ENCODE data around the gene RFX3. TPM values are rescaled to one million over a fixed set of nuclear protein-coding genes. Genes with fewer than 3 reads are reported as not detected.

The RFX3 gene
- total and polyA plus RNA-seq, 2 of the 13 experiments (the other 11 are each of a cell fraction or from before 2014, with no cell fraction given) = 2.7 to 5.3 TPM

DNA sequence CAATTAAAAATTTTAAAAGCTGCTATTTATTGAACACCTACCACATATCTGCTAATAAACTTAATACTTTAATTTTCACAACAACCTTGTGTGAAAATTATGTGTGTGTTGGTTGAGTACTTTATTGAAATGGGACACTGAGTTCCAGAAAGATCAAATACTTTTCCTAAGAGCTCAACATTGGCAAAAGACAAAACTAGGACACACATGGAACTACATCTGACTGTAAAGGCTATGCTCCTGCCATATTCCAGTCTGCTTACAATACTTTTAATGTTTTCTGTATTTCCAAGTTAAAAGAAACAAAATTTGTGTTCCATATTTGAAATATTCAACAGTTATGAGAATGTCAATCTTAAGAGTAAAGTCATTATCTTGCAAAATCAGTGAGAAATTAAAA lies 111.8 kb downstream of the RFX3 start:
- FAIRE-seq = no peak

DNA sequence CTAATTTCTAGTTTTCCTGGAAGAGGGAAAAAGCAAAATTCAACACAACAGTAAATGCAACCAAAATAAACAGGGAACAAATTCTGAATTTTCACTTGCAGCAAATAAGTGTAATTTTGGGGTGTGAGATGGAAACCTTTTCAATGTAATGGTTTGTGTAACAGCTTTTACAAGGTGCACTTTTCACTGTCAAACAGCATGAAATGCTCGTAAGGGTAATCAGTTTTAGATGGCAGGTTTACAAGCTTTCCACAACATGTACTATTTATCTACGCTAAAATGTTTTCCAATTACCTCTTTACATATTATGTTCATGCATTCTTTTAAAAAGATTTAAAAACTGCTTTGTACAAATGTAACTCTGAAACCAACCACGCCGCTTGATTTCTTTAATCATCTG lies 115.3 kb downstream of the RFX3 start:
- Histone ChIP-seq H3K27me3 (ENCODE audit: control insufficient read depth in 1 of 2, insufficient read depth in 2 of 2, low read length in 2 of 2) (no peaks in the 10 kb centered on the region), H3K27ac (ENCODE audit: extremely low read length, insufficient read depth, low read length) (no peak overlapping the region), H4K20me1 (ENCODE audit: insufficient read depth, low read length) (no peaks in the 10 kb centered on the region), H3K36me3 (replicated peaks in 1 of 2; ENCODE audit: control insufficient read depth in 1 of 2, insufficient read depth in 2 of 2, low read length in 2 of 2) (no peaks in the 10 kb centered on the region), H3K9ac (ENCODE audit: insufficient read depth, low read depth, low read length) (no peak overlapping the region), H3K4me2 (ENCODE audit: low read depth, low read length) (no peak overlapping the region), H3K79me2 (ENCODE audit: insufficient read depth, low read length) (no peaks in the 10 kb centered on the region), H3K4me1 (ENCODE audit: insufficient read depth, low read length) (no peaks in the 10 kb centered on the region), H2AFZ (ENCODE audit: low read length) (no peak overlapping the region), H3K9me3 (ENCODE audit: low read length) (no peaks in the 10 kb centered on the region), H3K4me3 (replicated peaks in 1 of 3; ENCODE audit: insufficient read depth in 1 of 3, low read depth in 2 of 3, low read length in 3 of 3) (no peak overlapping the region)
- TF ChIP-seq ZNF24 (IDR thresholded peaks at IDR 0.05) (no peak), ZNF3 (CRISPR knock-in tag; IDR thresholded peaks at IDR 0.05) (no peak), ZNF326 (CRISPR knock-in tag; IDR thresholded peaks at IDR 0.05; ENCODE audit: borderline replicate concordance) (no peak), CHD2 (IDR thresholded peaks at IDR 0.05; ENCODE audit: low read depth, low read length) (no peak)
- in situ Hi-C loops (cut with HindIII; ENCODE audit: extremely low pct_ligation_motif_present, low pct_unique_long_range_greater_than_20kb) (no loop called here), intact Hi-C loops (cut with micrococcal nuclease; ENCODE audit: unreplicated experiment) (no loop called here)
- WGBS (ENCODE audit: low lambda C conversion rate) = 96% methylated on average over 4 of the region's 4 CpGs
- DNase-seq (ENCODE audit: low spot score) = no peak
- CTCF ChIA-PET (ENCODE audit: low intra/inter-chr PET ratio, low total read pairs) = no interaction called here
- POLR2A ChIA-PET = no interaction called here
- no TSS peak for BruUV-seq (replicated peaks)
- no peak for ATAC-seq
- no peak for FAIRE-seq

More for the DNA sequence above, 111.8 kb downstream of the RFX3 start:
- Histone ChIP-seq H3K4me2 (ENCODE audit: low read depth, low read length) (no peak overlapping the region), H3K27ac (ENCODE audit: extremely low read length, insufficient read depth, low read length) (no peak overlapping the region), H2AFZ (ENCODE audit: low read length) (no peak overlapping the region), H3K36me3 (replicated peaks in 1 of 2; ENCODE audit: control insufficient read depth in 1 of 2, insufficient read depth in 2 of 2, low read length in 2 of 2) (no peaks in the 10 kb centered on the region), H3K27me3 (ENCODE audit: control insufficient read depth in 1 of 2, insufficient read depth in 2 of 2, low read length in 2 of 2) (no peaks in the 10 kb centered on the region), H3K79me2 (ENCODE audit: insufficient read depth, low read length) (no peaks in the 10 kb centered on the region), H3K4me1 (ENCODE audit: insufficient read depth, low read length) (no peaks in the 10 kb centered on the region), H3K9ac (ENCODE audit: insufficient read depth, low read depth, low read length) (no peak overlapping the region), H3K4me3 (replicated peaks in 1 of 3; ENCODE audit: insufficient read depth in 1 of 3, low read depth in 2 of 3, low read length in 3 of 3) (no peak overlapping the region), H4K20me1 (ENCODE audit: insufficient read depth, low read length) (no peaks in the 10 kb centered on the region), H3K9me3 (ENCODE audit: low read length) (no peaks in the 10 kb centered on the region)
- intact Hi-C loops (cut with micrococcal nuclease; ENCODE audit: unreplicated experiment) (no loop called here), in situ Hi-C loops (cut with HindIII; ENCODE audit: extremely low pct_ligation_motif_present, low pct_unique_long_range_greater_than_20kb) (no loop called here)
- CTCF ChIA-PET (ENCODE audit: low intra/inter-chr PET ratio, low total read pairs) = no interaction called here
- no peak for TF ChIP-seq ATF7 (IDR thresholded peaks at IDR 0.05)
- no peak for TF ChIP-seq ATF7 (CRISPR knock-in tag; IDR thresholded peaks at IDR 0.05)
- no peak for TF ChIP-seq ELF4 (CRISPR knock-in tag; IDR thresholded peaks at IDR 0.05; ENCODE audit: borderline replicate concordance)
- no peak for TF ChIP-seq ZNF564 (CRISPR knock-in tag; IDR thresholded peaks at IDR 0.05)
- TF ChIP-seq ZFP36L2 (CRISPR knock-in tag; IDR thresholded peaks at IDR 0.05) = no peak
- TF ChIP-seq ZNF652 (CRISPR knock-in tag; IDR thresholded peaks at IDR 0.05; ENCODE audit: borderline replicate concordance, low read depth) = no peak
- TF ChIP-seq, protein P1, sequence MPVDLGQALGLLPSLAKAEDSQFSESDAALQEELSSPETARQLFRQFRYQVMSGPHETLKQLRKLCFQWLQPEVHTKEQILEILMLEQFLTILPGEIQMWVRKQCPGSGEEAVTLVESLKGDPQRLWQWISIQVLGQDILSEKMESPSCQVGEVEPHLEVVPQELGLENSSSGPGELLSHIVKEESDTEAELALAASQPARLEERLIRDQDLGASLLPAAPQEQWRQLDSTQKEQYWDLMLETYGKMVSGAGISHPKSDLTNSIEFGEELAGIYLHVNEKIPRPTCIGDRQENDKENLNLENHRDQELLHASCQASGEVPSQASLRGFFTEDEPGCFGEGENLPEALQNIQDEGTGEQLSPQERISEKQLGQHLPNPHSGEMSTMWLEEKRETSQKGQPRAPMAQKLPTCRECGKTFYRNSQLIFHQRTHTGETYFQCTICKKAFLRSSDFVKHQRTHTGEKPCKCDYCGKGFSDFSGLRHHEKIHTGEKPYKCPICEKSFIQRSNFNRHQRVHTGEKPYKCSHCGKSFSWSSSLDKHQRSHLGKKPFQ (CRISPR knock-in tag; IDR thresholded peaks at IDR 0.05; ENCODE audit: insufficient replicate concordance) = no peak
- TF ChIP-seq, protein P2, sequence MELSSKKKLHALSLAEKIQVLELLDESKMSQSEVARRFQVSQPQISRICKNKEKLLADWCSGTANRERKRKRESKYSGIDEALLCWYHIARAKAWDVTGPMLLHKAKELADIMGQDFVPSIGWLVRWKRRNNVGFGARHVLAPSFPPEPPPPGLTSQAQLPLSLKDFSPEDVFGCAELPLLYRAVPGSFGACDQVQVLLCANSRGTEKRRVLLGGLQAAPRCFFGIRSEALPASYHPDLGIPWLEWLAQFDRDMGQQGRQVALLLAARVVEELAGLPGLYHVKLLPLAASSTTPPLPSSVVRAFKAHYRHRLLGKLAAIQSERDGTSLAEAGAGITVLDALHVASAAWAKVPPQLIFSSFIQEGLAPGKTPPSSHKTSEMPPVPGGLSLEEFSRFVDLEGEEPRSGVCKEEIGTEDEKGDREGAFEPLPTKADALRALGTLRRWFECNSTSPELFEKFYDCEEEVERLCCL (CRISPR knock-in tag; IDR thresholded peaks at IDR 0.05; ENCODE audit: borderline replicate concordance) = no peak
- TF ChIP-seq ZNF713 (CRISPR knock-in tag; IDR thresholded peaks at IDR 0.05) = no peak
- no TSS peak for BruUV-seq (replicated peaks)
- DNase-seq (ENCODE audit: low spot score) (no peak), ATAC-seq (no peak)
- POLR2A ChIA-PET = no interaction called here

All from HepG2 (cell line).